Stimulated activated naive CD8-positive, alpha-beta T cell treated with anti-CD3 and anti-CD28 coated beads, Interleukin-15, Interleukin-2, amounts not matched to agents 100 ng/mL and 50 ng/mL, for 24 hours (primary cell): ENCODE data around the gene AKR7A3.
"Not testable (repeated sequence)": the region's sequence is repeated elsewhere in the genome, so short reads cannot be mapped to it uniquely, and the experiment has no call there.

Experiments used
- H3K27ac Mint-ChIP-seq: one replicate; pipeline ENCODE4 v1.8.0; 2021; ENCODE audit warnings: mild to moderate bottlenecking, mixed read lengths
- H3K27me3 Mint-ChIP-seq: one replicate; pipeline ENCODE4 v1.8.0; 2021; ENCODE audit warnings: mixed read lengths
- H3K36me3 Mint-ChIP-seq: one replicate; pipeline ENCODE4 v1.8.0; 2021; ENCODE audit warnings: low read depth, mixed read lengths
- H3K4me1 Mint-ChIP-seq: one replicate; pipeline ENCODE4 v1.8.0; 2021; ENCODE audit warnings: low read depth, mixed read lengths
- H3K4me3 Mint-ChIP-seq: one replicate; pipeline ENCODE4 v1.8.0; 2021; ENCODE audit warnings: mild to moderate bottlenecking, mixed read lengths
- H3K9me3 Mint-ChIP-seq: one replicate; pipeline ENCODE4 v1.8.0; 2021; ENCODE audit warnings: mixed read lengths

AKR7A3 gene

DNA sequence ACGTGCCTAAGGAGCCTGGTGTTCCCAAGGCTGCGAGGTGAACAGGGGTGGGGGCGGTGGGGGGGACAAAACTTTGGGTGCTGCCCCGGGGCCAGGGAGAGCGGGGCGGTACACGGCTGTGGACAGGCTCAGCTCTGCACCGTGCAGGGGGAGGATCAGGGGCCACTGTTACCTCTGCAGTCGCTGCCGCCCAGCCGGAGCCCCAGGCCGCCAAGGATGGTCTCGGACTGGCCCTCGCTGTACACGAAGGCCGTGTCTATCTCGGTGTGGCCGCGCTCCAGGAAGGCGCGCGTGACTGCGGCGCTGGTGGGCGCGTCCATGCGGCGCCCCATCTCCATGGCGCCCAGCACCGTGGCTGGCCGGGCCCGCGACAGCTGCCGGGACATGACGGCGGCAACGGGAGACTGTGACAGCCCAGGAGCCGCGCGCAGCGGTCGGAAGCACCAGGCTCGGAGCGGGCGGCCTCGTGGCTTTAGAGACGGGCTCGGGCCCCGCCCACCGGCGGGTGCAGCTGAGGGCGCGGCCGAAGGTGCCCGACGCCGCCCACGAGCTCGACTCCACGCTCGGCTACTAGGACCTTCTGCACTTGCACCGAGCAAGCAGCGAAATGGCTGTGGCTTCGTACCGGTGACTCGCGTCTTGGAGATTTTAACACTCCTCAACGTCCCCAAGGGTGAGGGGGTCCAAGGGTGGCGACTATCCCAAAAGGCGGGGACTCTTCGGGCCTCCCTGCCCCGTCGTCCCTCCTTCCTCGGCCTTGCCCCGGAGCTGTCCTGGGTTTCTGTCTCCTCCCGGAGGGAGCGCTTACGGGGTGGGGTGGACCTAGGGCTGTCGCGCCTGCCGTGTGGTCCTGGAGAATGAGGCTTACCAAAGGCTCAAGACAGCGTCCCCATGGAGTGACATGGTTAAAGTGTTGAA lies at the start of gene AKR7A3:
TSS of gene AKR7A3 (minus strand) at position 447 of the 918 bp plus-strand sequence. CDS start at position 386, 61 bp downstream.
- Mint-ChIP-seq H3K4me3 (peak within 1 kb of the TSS; percentile 54), H3K27me3 (peaks cover 19% of the 10 kb centered on the region)
- not testable (repeated sequence) for H3K9me3 Mint-ChIP-seq, H3K27ac Mint-ChIP-seq, H3K36me3 Mint-ChIP-seq, H3K4me1 Mint-ChIP-seq

GRCh38 chr1:19338323-19338762 lies 49.8 kb upstream of the AKR7A3 start:
- no peak overlapping the region for H3K27ac Mint-ChIP-seq

DNA sequence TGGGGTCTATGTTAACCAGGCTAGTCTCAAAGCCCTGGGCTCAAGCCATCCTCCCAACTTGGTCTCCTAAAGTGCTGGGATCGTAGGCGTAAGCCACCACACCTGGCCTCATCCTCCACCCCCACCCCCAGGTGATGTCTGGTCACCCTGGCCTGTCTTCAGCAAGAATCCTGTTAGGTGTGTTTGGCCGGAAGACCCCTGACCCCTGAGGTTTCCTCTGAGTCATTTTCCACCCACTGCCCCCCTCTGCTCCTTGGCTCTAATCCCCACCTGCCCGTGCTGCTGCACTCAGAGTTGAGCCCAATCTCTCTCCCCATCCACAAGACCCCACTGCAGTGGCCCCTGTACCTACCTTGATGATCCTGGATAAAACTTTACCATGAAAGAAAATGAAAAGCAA lies 48.7 kb upstream of the AKR7A3 start:
- Mint-ChIP-seq H3K4me3 (no peak overlapping the region), H3K27me3 (no peaks in the 10 kb centered on the region), H3K9me3 (no peaks in the 10 kb centered on the region), H3K27ac (peak overlapping the region; percentile 81), H3K36me3 (peaks cover 26% of the 10 kb centered on the region), H3K4me1 (peaks cover 34% of the 10 kb centered on the region)

More at GRCh38 chr1:19338323-19338762, 49.8 kb upstream of the AKR7A3 start:
- Mint-ChIP-seq H3K36me3 (peaks cover 31% of the 10 kb centered on the region), H3K27me3 (no peaks in the 10 kb centered on the region), H3K4me1 (peaks cover 34% of the 10 kb centered on the region), H3K4me3 (no peak overlapping the region), H3K9me3 (no peaks in the 10 kb centered on the region)

- Mint-ChIP-seq H3K4me1 (peaks cover 29% of the 10 kb centered on the region), H3K27me3 (no peaks in the 10 kb centered on the region), H3K27ac (peak overlapping the region; percentile 87), H3K36me3 (peaks cover 22% of the 10 kb centered on the region), H3K4me3 (peak overlapping the region; percentile 7), H3K9me3 (no peaks in the 10 kb centered on the region)
Observed at GRCh38 chr1:19336543-19336942, 48.0 kb upstream of the AKR7A3 start.

DNA sequence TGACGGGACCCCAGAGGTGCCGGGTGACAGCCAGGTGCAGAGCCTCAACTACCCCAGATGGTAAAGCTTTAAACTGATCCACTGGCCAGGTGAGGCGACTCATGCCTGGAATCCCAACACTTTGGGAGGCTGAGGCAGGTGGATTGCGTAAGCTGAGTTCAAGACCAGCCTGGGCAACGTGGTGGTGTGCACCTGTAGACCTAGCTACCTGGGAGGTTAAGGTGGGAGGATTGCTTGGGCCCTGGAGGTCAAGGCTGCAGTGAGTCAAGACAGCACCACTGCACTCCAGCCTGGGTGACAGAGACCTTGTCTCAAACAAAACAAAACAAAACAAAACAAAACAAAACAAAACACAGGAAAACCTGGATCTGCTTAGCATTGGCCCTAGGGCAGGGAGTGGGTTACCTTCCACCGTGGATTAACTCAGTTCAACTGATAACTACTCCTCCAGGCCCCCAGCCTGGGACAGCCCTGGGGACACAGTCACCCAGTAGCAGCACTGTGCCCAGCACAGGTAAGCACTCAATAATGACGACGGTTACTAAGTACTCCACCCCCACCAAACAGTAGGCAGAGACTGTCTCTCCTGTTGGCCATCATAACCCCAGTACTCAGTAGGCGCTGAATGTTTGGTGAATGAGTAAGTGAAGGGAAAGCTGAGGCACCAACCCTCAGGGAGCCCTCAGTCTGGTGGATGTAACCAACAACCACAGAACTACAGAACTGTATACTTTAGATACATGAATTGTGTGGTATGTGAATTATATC lies 45.2 kb upstream of the AKR7A3 start:
- Mint-ChIP-seq H3K27me3 (no peaks in the 10 kb centered on the region), H3K4me1 (peaks cover 25% of the 10 kb centered on the region), H3K9me3 (no peaks in the 10 kb centered on the region), H3K36me3 (peaks cover 7% of the 10 kb centered on the region), H3K4me3 (no peak overlapping the region), H3K27ac (no peak overlapping the region)

GRCh38 chr1:19332832-19333231 lies 44.3 kb upstream of the AKR7A3 start:
- Mint-ChIP-seq H3K27me3 (no peaks in the 10 kb centered on the region), H3K4me1 (peaks cover 25% of the 10 kb centered on the region), H3K36me3 (no peaks in the 10 kb centered on the region), H3K4me3 (no peak overlapping the region), H3K27ac (no peak overlapping the region), H3K9me3 (no peaks in the 10 kb centered on the region)

GRCh38 chr1:19331262-19331878 lies 42.8 kb upstream of the AKR7A3 start:
- Mint-ChIP-seq H3K36me3 (peaks cover 4% of the 10 kb centered on the region), H3K4me3 (no peak overlapping the region), H3K27me3 (no peaks in the 10 kb centered on the region), H3K4me1 (peaks cover 11% of the 10 kb centered on the region), H3K27ac (no peak overlapping the region), H3K9me3 (no peaks in the 10 kb centered on the region)

- no peak overlapping the region for H3K27ac Mint-ChIP-seq
- H3K4me3 Mint-ChIP-seq, result no peak overlapping the region
- H3K4me1 Mint-ChIP-seq, result peaks cover 4% of the 10 kb centered on the region
- H3K27me3 Mint-ChIP-seq, result no peaks in the 10 kb centered on the region
- peaks cover 4% of the 10 kb centered on the region for H3K36me3 Mint-ChIP-seq
- H3K9me3 Mint-ChIP-seq, result no peaks in the 10 kb centered on the region
Observed at GRCh38 chr1:19330449-19331135, 42.0 kb upstream of the AKR7A3 start.

DNA sequence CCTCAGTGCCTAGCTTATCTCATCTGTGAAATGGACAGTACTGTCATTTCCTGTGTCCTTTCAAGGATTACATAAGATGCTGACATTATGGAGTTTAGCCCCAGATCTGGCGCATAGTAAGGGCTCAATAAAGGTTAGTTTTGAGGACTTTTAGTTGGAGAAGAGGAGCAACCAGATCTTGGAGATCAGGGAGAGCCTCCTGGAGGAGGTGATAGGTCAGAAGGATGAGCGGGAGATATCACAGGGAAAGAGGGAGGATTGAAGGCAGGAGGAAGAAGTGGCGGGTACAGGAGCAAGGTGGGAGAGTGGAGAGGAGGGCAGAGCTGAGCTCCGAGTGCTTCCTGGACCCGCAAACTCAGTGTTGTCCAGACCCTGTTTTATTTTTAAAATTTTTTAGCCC lies 41.0 kb upstream of the AKR7A3 start:
- no peaks in the 10 kb centered on the region for H3K9me3 Mint-ChIP-seq
- peaks cover 2% of the 10 kb centered on the region for H3K4me1 Mint-ChIP-seq
- peaks cover 4% of the 10 kb centered on the region for H3K36me3 Mint-ChIP-seq
- no peak overlapping the region for H3K4me3 Mint-ChIP-seq
- H3K27ac Mint-ChIP-seq, result no peak overlapping the region
- H3K27me3 Mint-ChIP-seq, result no peaks in the 10 kb centered on the region

GRCh38 chr1:19329188-19329587 lies 40.6 kb upstream of the AKR7A3 start:
- Mint-ChIP-seq H3K4me1 (no peaks in the 10 kb centered on the region), H3K4me3 (no peak overlapping the region), H3K27ac (no peak overlapping the region), H3K36me3 (peaks cover 4% of the 10 kb centered on the region), H3K27me3 (no peaks in the 10 kb centered on the region), H3K9me3 (no peaks in the 10 kb centered on the region)

DNA sequence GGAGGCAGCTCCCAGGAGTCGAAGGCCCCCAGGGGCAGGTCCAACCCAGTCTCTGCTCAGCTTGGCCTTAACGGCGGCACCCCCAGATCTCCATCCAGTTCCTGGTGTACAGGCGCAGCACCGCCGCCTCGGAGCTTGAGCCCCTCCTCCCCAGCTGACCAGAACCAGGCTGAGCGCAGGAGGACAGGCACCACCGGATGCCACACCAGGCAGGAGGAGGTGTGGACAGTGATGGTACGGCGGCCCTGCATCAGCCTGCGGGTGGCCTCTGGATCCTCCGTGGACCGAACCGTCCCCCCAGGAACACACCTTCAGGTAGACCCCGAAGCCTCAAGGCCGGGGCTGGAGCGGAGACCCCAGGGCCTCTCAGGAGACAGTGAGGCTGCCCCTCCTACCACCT lies 39.9 kb upstream of the AKR7A3 start:
- no peaks in the 10 kb centered on the region for H3K4me1 Mint-ChIP-seq
- no peaks in the 10 kb centered on the region for H3K27me3 Mint-ChIP-seq
- H3K4me3 Mint-ChIP-seq, result no peak overlapping the region
- no peak overlapping the region for H3K27ac Mint-ChIP-seq
- no peaks in the 10 kb centered on the region for H3K9me3 Mint-ChIP-seq
- H3K36me3 Mint-ChIP-seq, result peaks cover 4% of the 10 kb centered on the region

GRCh38 chr1:19327736-19328135 lies 39.2 kb upstream of the AKR7A3 start:
- H3K27me3 Mint-ChIP-seq, result no peaks in the 10 kb centered on the region
- no peak overlapping the region for H3K27ac Mint-ChIP-seq
- H3K36me3 Mint-ChIP-seq, result peaks cover 4% of the 10 kb centered on the region
- H3K9me3 Mint-ChIP-seq, result no peaks in the 10 kb centered on the region
- no peaks in the 10 kb centered on the region for H3K4me1 Mint-ChIP-seq
- no peak overlapping the region for H3K4me3 Mint-ChIP-seq

DNA sequence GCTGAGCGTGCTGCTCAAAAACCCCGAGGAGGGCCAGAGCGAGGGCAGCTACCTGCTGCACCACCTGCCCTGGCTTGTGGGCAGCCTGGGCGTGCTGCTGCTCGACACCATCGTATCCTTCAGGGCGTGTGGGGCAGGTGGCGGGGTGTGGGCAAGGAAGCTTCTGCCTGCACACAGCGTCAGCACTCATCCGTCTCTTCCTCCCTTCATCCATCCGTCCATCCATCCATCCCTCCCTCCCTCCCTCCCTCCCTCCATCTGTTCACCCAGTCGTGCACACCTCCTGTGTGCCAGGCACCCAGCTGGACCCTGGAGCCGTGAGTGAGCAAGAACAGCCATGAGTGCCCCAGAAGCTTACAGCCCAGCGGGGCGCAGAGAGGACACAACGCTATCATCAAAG lies 38.7 kb upstream of the AKR7A3 start:
- H3K27me3 Mint-ChIP-seq, result no peaks in the 10 kb centered on the region
- no peak overlapping the region for H3K4me3 Mint-ChIP-seq
- H3K9me3 Mint-ChIP-seq, result no peaks in the 10 kb centered on the region
- H3K4me1 Mint-ChIP-seq, result no peaks in the 10 kb centered on the region
- H3K36me3 Mint-ChIP-seq, result peaks cover 4% of the 10 kb centered on the region
- no peak overlapping the region for H3K27ac Mint-ChIP-seq

DNA sequence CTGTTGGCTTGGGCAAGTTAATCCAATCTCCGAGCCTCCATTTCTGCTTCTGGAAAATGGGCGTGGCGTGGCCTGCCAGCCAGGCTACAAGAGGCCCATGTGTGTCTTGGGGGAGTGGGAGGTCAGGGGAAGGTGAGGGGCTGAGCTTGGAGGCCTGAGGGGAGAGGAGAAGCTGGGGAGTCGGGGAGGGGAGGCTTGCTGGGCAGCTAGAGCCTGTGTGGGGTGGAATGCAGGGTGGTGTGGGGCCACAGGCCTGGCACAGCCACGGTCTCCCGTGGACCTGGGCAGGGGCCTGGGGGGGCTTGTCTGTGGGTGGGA lies 38.1 kb upstream of the AKR7A3 start:
- no peak overlapping the region for H3K4me3 Mint-ChIP-seq
- H3K27me3 Mint-ChIP-seq, result no peaks in the 10 kb centered on the region
- H3K36me3 Mint-ChIP-seq, result peaks cover 4% of the 10 kb centered on the region
- no peaks in the 10 kb centered on the region for H3K9me3 Mint-ChIP-seq
- H3K27ac Mint-ChIP-seq, result no peak overlapping the region
- H3K4me1 Mint-ChIP-seq, result no peaks in the 10 kb centered on the region
